ENCODE results near the gene ALDH16A1.

DNA sequence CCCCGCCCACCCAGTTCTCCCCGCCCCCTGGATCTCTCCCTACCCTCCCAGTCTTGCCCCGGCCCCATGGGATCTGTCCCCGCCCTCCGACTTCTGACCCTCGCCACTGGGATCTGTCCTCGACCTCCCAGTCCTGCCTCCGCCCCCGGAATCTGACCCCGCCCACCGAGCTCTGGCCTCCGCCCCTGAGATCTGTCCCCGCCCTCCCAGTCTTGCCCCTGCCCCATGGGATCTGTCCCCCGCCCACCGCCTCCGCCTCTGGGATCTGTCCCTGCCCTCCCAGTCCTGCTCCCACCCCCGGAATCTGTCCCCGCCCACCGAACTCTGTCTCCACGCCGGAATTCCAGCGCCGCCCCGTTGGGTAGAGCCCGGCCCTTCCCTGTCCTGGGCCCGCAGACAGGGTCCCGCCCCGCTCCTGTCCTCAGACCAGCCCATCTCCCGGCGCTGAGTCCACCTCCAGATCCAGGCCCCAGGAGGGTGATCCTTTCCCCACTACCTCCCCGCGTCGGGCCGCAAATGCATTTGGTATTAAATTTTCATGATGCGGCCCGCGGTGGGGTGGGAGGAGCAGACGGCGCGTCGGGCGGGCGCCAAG is 10.2 kb upstream of the ALDH16A1 start:
- TF ChIP-seq POLR2A (IDR thresholded peaks at IDR 0.05) (no peak), CTCF (IDR thresholded peaks at IDR 0.05) (no peak), EP300 (IDR thresholded peaks at IDR 0.05) (no peak)
